Inferior parietal cortex (tissue), 1 donor: Measurements from ENCODE around the gene PBX1.

Source experiments
- DNase-seq: peaks from one replicate; pipeline ENCODE4 v3.0.0-alpha.2; 2016; ENCODE audit errors: extremely low spot score

The PBX1 gene

GRCh38 chr1:164700683-164701082 lies 141.7 kb downstream of the PBX1 start:
- no peak for DNase-seq

- no peak for DNase-seq
These were observed 142.3 kb downstream of the PBX1 start for GRCh38 chr1:164701189-164701761.

- DNase-seq, result no peak
These were observed 143.2 kb downstream of the PBX1 start for GRCh38 chr1:164702216-164702615.

DNA sequence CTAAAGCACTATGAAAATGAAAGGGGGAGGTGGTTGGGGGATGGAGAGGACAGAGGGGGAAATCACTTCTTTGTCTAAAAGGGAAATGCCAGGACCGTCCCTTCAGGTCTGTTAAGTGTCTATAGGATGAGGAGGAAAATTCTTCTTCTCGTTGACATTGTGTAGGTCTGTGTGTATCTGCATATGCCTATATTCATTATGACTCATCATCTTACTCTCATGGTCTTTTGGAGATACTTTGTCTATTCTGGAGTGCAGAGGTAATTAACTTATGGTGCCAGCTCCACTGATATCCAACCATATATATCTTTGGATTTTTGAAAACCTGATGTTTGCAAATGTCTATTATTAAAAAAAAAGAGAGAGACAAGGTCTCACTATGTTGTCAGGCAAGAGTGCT lies 143.7 kb downstream of the PBX1 start:
- DNase-seq, result no peak

GRCh38 chr1:164703463-164703862 lies 144.5 kb downstream of the PBX1 start:
- DNase-seq, result no peak

DNA sequence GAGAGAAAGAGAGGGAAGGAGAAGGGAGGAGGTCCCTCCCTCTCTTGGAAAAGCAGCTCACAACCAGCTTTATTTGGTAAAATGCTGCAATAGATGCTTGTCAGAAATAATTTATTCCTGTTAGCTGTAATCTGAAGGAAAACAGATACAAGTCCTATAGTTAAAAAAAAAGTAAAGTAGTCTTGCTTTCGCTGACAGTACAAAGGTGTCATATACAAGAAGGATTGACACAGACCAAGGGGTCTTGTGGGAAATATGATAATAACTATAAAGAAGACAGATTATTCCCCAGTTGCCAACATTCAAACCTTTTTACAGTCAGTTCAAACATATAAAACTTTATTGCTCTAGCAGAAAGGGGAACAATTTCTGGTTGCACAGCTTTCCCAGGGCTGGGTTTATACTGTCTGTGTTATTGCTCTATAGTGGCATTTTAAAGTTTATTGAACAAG lies 145.0 kb downstream of the PBX1 start:
- no peak for DNase-seq

DNA sequence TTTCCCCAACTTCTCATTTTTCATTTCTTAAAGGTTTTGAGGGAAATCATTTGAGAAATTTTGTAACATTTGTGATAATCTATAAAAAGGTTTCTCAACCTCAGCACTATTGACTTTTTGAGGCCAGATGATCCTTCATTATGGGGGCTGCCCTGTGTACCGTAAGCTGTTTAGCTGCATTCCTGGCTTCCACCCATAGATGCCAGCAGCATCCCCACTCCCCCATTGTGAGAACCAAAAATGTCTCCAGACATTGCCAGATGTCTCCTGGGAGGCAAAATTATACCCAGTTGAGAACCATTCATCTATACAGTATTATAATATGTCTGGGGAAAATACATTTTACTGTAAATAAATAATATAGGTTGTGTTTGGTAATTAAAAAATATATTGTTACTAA lies 146.0 kb downstream of the PBX1 start:
- no peak for DNase-seq

GRCh38 chr1:164706606-164706987 lies 147.6 kb downstream of the PBX1 start:
- no peak for DNase-seq

- no peak for DNase-seq
These were observed 148.9 kb downstream of the PBX1 start for GRCh38 chr1:164707868-164708331.

GRCh38 chr1:164708596-164708995 lies 149.6 kb downstream of the PBX1 start:
- no peak for DNase-seq

GRCh38 chr1:164709126-164709525 lies 150.1 kb downstream of the PBX1 start:
- no peak for DNase-seq

- DNase-seq, result no peak
These were observed 150.7 kb downstream of the PBX1 start for GRCh38 chr1:164709541-164710278.

GRCh38 chr1:164712131-164713036 lies 153.4 kb downstream of the PBX1 start:
- DNase-seq, result no peak

- no peak for DNase-seq
These were observed 154.6 kb downstream of the PBX1 start for GRCh38 chr1:164713456-164714207.

- no peak for DNase-seq
These were observed 158.2 kb downstream of the PBX1 start for GRCh38 chr1:164716992-164717703.

- DNase-seq, result no peak
These were observed 159.8 kb downstream of the PBX1 start for GRCh38 chr1:164718821-164719220.

- DNase-seq, result no peak
These were observed 160.9 kb downstream of the PBX1 start for GRCh38 chr1:164719676-164720439.

- no peak for DNase-seq
These were observed 161.7 kb downstream of the PBX1 start for GRCh38 chr1:164720440-164721227.

DNA sequence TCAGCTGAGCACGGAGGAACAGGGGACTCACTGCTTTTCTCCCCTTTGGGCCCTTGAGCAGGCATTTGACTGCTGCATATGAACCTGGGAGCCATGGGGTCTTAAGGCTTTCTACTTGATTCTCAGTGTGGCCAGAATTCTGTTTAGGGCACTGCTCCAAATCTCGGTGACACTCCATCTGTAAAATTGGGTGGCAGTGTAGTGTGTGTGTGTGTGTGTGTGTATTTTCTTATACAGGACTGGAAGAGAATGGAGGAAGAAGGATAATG lies 162.2 kb downstream of the PBX1 start:
- no peak for DNase-seq

- DNase-seq, result no peak
These were observed 164.4 kb downstream of the PBX1 start for GRCh38 chr1:164723296-164723798.
